Left cardiac atrium (tissue), 4 donors: ENCODE measurements around the gene HKDC1. TPM values are rescaled to one million over a fixed set of nuclear protein-coding genes. Genes with fewer than 3 reads are reported as not detected.
A peak's percentile ranks its signal among the peaks of the same experiment; 100 is the strongest.

Experiments
- ATAC-seq, 2 donors: fragments of 200-7000 bp; cut with Tn5 transposase; one replicate each; pipeline ENCODE4 v1.9.1; 2020; ENCODE audit warnings: mild to moderate bottlenecking in 2 of 2, moderate library complexity in 2 of 2
- DNase-seq: peaks from one replicate; pipeline ENCODE4 v3.0.0-alpha.2; 2020
- intact Hi-C, 2 donors: fragments of 100-400 bp; cut with DNase I; formaldehyde crosslinking; loops; one replicate each; pipeline versions ENCODE4 v1.14.1 to v1.15.1; 2022 to 2023
- total RNA-seq, 2 donors: library from RNA; stranded (reverse); fragmentation: NEBNext Ultra II Directional; extraction: Animal tissue kit (Norgen Biotek cat#: 25700); gene quantifications; one replicate each; pipeline ENCODE4 v1.2.1, GENCODE V29; 2021
- donor health status: DM: no; HTN: yes; CAD: no.
- donor health status: DM: no; HTN: yes; CAD: no; lungs with severe emphysema.
- donor health status: DM: yes; HTN: yes; CAD: no.
- donor health status: Dilated cardiomyopathy.

The HKDC1 gene
- total RNA-seq, 2 donors from 2014 or later: 0.35 TPM; not detected in 1

GRCh38 chr10:69215405-69216171, 4.5 kb upstream of the HKDC1 start:
- ATAC-seq (no peak), DNase-seq (no peak)
- intact Hi-C loops: no loop called here

- intact Hi-C loops: no loop called here
- no peak for DNase-seq
- no peak for ATAC-seq
Measured at GRCh38 chr10:69216577-69217118, 3.5 kb upstream of the HKDC1 start.

- DNase-seq (no peak), ATAC-seq (peak in 1 of 2 donors; percentile 67)
- intact Hi-C loops: no loop called here
Measured at GRCh38 chr10:69217119-69217754, 2.9 kb upstream of the HKDC1 start.

- no peak for DNase-seq
- intact Hi-C loops: no loop called here
Measured at GRCh38 chr10:69218831-69219230, 1.3 kb upstream of the HKDC1 start.

GRCh38 chr10:69220507-69220906, 375 bp downstream of the HKDC1 start:
- intact Hi-C loops: no loop called here
- no peak for ATAC-seq
- no peak for DNase-seq

More at GRCh38 chr10:69218831-69219230, 1.3 kb upstream of the HKDC1 start:
- ATAC-seq: no peak

- peak; percentile 55 to 73 for ATAC-seq
- no peak for DNase-seq
- intact Hi-C loops: no loop called here
Measured at GRCh38 chr10:69222157-69223027, 2.3 kb downstream of the HKDC1 start.

- intact Hi-C loops: no loop called here
- no peak for ATAC-seq
- no peak for DNase-seq
Measured at GRCh38 chr10:69223028-69223342, 2.9 kb downstream of the HKDC1 start.

GRCh38 chr10:69224862-69225657, 4.9 kb downstream of the HKDC1 start:
- intact Hi-C loops: no loop called here

GRCh38 chr10:69225681-69226080, 5.5 kb downstream of the HKDC1 start:
- DNase-seq: no peak
- intact Hi-C loops: no loop called here

More at GRCh38 chr10:69224862-69225657, 4.9 kb downstream of the HKDC1 start:
- ATAC-seq (no peak), DNase-seq (no peak)

GRCh38 chr10:69226919-69227450, 6.9 kb downstream of the HKDC1 start:
- ATAC-seq (no peak), DNase-seq (no peak)
- intact Hi-C loops: no loop called here

More at GRCh38 chr10:69225681-69226080, 5.5 kb downstream of the HKDC1 start:
- ATAC-seq: no peak

- DNase-seq: no peak
- intact Hi-C loops: no loop called here
- no peak for ATAC-seq
Measured at GRCh38 chr10:69228151-69228550, 8.0 kb downstream of the HKDC1 start.

GRCh38 chr10:69229616-69229916, 9.4 kb downstream of the HKDC1 start:
- no peak for DNase-seq
- intact Hi-C loops: no loop called here

GRCh38 chr10:69230128-69230527, 10.0 kb downstream of the HKDC1 start:
- ATAC-seq: peak in 1 of 2 donors; percentile 17
- intact Hi-C loops: no loop called here
- no peak for DNase-seq

More at GRCh38 chr10:69229616-69229916, 9.4 kb downstream of the HKDC1 start:
- no peak for ATAC-seq

GRCh38 chr10:69232252-69232651, 12.1 kb downstream of the HKDC1 start:
- no peak for ATAC-seq
- intact Hi-C loops: no loop called here
- DNase-seq: no peak

GRCh38 chr10:69232736-69233480, 12.8 kb downstream of the HKDC1 start:
- intact Hi-C loops: no loop called here
- ATAC-seq (no peak), DNase-seq (no peak)

- no peak for DNase-seq
- no peak for ATAC-seq
- intact Hi-C loops: no loop called here
Measured at GRCh38 chr10:69234447-69234846, 14.3 kb downstream of the HKDC1 start.

- peak; percentile 88 for DNase-seq
- ATAC-seq: peak; percentile 96 to 98
- intact Hi-C loops: loop anchor here (1.0 to 2.0 kb wide), 2 partner anchors 155 kb away; no protein-coding TSS in a partner anchor
Measured at GRCh38 chr10:69237528-69238159, 17.5 kb downstream of the HKDC1 start.
